Suprapubic skin (tissue), 3 donors: ENCODE measurements around the gene MMS22L.

ENCODE experiments used
- CTCF ChIP-seq, 2 donors: fragments of 200-600 bp in 1 of 2; fragments of 450-650 bp in 1 of 2; sonication (generic) in 1 of 2; IDR thresholded peaks; one replicate each; pipeline ENCODE4 v1.5.1; 2016 to 2019; ENCODE audit warnings: antibody characterized with exemption in 2 of 2, mild to moderate bottlenecking in 1 of 2, moderate library complexity in 1 of 2
- EP300 ChIP-seq: sonication (generic); formaldehyde crosslinking; IDR thresholded peaks from one replicate; pipeline ENCODE4 v1.6.1; 2017; ENCODE audit warnings: antibody characterized with exemption

GRCh38 chr6:97150932-97151331 is 132.1 kb downstream of the MMS22L start:
- TF ChIP-seq EP300, result no peak
- no peak for TF ChIP-seq CTCF (IDR thresholded peaks at IDR 0.05)
